HG03066 (cell line): ENCODE results near the gene KHDRBS1.
"Not testable (repeated sequence)": the region's sequence is repeated elsewhere in the genome, so short reads cannot be mapped to it uniquely, and the experiment has no call there.

ENCODE experiments used
- ATAC-seq: cut with Tn5 transposase; IDR thresholded peaks from one replicate; pipeline ENCODE4 v1.9.1; 2021; ENCODE audit warnings: low read depth; ENCODE audit not compliant: unreplicated experiment

KHDRBS1 gene

DNA sequence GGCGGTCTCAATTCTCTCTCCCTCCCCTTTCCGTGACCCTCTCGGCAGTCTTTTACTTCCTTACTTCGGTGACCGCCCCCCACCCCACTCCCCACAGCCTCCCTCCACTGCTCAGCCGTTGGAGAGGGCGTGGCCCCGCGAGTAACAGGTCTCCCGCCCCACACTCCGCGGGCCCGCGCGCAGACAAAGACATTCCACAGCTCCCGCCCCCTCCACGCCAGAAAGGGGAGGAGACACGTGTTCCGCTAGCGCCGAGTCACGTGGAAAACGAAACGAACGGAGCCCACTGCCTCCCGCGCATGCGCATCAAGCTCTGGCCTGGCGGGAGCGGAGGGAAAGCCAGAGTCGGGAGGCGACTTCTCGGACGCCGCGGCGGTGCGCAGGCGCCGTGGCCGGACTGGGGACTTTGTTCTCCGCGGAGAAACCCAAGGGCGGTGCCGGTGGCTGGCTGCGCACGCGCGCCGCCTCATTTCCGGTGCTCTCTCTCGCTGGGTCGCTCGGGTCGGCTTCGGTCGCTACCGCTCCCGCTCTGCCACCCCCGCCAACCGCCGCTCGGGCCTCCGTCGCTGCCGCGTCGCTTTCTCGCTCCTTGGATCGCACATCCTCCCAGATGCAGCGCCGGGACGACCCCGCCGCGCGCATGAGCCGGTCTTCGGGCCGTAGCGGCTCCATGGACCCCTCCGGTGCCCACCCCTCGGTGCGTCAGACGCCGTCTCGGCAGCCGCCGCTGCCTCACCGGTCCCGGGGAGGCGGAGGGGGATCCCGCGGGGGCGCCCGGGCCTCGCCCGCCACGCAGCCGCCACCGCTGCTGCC lies at the start of gene KHDRBS1:
KHDRBS1 (plus strand) TSS at position 483 of the 813 bp plus-strand sequence; CDS start at position 611, 128 bp downstream.
- peak; percentile 79 for ATAC-seq

DNA sequence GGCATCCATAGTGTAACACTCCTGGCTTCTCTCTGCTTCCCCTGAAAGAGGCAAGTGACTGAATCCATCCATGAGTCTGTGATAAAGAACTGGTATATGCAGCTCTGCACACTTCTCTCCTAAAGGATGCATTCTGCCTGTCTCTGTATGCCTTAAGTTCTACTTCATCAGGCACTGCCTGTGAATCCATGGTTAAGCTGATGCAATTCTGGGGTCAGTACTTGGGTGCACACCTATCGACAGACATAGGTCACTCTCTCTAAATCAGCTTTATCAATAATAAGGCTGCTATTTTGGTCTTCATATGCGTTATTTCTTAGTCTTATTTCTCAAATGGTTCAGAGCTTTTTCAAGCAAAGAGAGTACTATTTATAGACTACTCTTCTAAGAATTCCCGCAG lies 42.8 kb upstream of the KHDRBS1 start:
- ATAC-seq: no peak

DNA sequence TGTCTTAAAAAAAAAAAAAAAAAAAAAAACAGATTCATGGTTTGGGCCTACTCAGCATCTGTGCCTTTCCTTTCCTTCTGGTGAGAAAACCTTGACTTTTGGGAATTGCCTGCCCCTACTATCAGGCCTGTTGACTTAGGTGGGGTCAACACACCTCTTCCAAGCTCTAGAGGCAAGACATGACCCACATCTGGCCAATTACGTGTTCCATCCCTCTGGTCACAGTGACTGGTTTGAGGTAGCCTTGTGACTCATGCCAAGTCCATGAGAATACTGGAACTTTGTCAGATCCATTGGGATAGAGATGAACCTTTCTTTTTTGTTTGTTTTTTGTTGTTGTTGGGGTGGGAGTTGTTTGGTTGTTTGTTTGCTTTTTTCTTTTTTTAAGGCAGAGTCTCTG lies 37.3 kb upstream of the KHDRBS1 start:
- no peak for ATAC-seq

DNA sequence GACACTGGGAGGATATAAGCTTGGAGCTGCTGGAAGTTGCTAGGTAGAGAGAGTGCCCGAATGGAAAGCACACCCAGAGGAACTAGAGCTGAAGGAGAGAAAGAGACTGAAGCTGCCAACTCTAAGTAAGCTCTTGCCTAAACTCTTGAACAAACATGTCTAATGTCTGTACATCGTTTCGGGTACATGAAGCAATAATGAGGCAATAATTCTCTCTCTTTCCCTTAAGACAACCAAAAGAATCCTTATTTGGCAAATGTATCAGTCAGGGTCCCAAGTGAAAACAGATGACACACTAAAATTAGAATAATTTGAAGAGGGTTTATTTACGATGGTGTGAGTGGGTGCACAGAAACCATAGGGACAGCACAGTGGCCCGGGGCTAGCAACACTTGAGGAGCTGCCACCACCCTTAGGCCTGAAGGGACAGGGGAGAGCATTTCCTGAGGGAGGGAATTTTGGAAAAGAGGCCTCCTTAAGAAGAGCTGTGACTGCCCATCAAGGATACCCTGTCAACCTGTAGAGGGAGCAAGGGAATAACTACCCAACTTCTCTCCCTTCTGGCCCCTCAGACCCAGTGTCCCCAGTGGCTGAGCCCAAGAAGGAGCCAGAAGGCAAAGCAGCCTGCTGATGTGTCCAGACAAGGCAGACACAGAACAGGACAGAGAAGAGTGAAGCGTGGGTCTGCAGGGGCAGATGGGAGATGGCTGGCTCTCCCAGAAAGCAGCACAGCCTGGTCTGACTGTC lies 36.1 kb upstream of the KHDRBS1 start:
- no peak for ATAC-seq

DNA sequence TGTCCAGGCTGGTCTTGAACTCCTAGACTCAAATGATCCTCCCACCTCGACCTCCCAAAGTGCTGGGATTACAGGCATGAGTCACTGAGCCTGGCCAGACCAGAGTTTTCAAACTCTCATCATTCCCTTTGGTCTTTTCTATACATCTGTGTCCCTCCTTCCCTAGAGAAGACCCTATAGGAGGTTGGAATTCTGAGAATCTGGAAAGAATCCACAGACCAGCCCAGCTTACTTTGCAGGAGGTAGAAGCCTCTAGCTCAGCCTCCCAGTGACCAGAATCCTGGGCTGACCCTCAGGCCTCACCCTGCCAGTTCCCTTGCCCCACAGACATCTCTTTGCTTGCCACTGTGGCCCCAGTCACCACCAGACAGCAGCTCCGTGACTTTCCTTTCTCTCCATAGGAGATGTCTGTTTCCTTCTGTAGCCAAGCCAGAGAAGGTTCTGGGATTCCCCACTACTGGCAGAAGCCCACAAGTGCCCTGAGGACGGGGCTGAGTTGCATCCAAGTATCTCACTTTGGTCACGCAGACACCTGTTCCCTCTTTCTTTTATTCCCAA lies 34.7 kb upstream of the KHDRBS1 start:
- ATAC-seq: no peak

- no peak for ATAC-seq
These were observed 32.7 kb upstream of the KHDRBS1 start for GRCh38 chr1:31980835-31981455.

DNA sequence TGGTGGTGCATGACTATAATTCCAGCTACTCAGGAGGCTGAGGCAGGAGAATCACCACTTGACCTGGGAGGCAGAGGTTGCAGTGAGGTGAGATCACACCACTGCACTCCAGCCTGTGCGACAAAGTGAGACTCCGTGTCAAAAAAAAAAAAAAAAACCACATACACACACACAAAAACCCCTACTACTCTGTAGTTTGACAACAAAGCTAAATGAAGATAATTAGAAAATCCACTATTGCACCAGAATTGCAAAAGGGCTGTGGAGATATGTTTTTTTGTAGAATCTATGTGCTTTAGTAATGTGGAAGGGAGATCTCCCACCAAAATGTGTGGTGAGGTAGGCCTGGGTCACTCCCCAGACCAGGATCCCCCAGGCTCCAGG lies 32.2 kb upstream of the KHDRBS1 start:
- ATAC-seq: no peak

GRCh38 chr1:31981972-31982371 lies 31.7 kb upstream of the KHDRBS1 start:
- no peak for ATAC-seq

- no peak for ATAC-seq
These were observed 29.0 kb upstream of the KHDRBS1 start for GRCh38 chr1:31984419-31985347.

GRCh38 chr1:31985430-31985829 lies 28.2 kb upstream of the KHDRBS1 start:
- ATAC-seq: no peak

- no peak for ATAC-seq
These were observed 26.5 kb upstream of the KHDRBS1 start for GRCh38 chr1:31987135-31987619.

GRCh38 chr1:31989964-31990363 lies 23.7 kb upstream of the KHDRBS1 start:
- ATAC-seq: no peak

DNA sequence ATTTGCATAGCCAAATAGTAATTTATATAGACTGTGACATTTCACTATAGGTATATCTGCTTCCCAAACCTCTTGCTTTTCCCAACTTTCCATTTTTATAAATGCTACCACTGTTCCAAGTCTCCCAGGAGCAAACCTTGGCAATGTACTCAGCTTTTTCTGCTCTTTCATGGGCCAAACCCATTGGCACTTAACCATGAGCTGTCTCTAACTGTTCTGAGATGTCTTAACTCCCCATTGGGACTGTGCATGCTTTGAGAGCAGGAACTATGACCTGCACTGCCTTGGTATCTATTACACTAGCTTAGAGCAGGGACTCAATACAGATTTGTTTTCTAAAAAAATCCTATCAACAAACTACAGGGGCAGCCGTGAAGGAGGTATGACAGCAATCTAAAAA lies 22.5 kb upstream of the KHDRBS1 start:
- ATAC-seq: no peak

- no peak for ATAC-seq
These were observed 18.4 kb upstream of the KHDRBS1 start for GRCh38 chr1:31995263-31995662.

DNA sequence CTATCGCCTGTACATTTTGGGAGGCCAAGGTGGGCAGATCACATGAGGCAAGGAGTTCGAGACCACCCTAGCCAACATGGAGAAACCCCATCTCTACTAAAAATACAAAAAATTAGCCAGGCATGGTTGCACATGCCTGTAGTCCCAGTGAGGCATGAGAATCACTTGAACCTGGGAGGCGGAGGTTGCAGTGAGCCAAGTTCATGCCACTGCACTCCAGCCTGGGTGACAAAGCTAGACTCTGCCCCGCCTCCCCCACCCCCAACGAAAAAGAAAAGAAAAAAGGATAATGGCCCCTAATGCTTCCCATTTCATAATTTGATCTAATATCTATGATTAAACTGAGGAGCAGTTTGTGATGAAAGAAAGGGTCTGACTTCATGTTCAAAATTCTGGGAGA lies 17.5 kb upstream of the KHDRBS1 start:
- ATAC-seq: not testable (repeated sequence)

GRCh38 chr1:32001863-32002262 lies 11.8 kb upstream of the KHDRBS1 start:
- ATAC-seq: no peak

- not testable (repeated sequence) for ATAC-seq
These were observed 11.4 kb upstream of the KHDRBS1 start for GRCh38 chr1:32002285-32002684.

DNA sequence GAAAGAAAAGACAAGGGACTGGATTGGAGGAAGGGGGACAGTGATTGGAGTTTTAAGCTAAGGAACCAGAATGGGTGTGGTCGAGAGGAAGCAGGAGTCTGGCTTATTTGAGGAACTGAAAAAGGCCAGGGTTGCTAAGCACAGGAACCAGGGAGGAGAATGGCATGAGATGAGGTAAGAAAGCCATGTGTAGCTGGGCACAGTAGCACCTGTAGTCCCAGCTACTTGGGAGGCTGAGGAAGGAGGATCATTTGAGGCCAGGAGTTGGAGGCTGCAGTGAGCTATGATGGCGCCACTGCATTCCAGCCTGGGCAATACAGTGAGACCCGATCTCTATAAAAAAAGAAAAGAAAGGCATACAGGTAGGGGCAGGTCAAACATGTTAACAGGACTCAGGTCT lies 8.1 kb upstream of the KHDRBS1 start:
- ATAC-seq: no peak

DNA sequence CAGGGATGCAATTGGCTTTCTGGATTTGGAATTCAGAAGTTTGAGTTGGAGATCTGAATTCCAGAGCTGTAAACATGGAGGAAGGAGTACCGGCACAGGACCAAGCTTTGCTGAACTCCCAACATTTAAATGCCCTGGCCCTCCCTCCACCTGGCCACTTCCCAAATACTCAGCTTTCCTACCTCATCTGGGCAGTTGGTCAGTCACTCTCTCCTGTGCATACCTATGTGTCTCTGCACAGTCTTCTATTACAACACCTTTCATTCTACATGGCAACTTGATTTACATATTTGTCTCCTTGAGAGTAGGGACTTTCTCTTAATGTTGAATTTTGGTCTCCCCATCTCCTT lies 6.1 kb upstream of the KHDRBS1 start:
- ATAC-seq: no peak

DNA sequence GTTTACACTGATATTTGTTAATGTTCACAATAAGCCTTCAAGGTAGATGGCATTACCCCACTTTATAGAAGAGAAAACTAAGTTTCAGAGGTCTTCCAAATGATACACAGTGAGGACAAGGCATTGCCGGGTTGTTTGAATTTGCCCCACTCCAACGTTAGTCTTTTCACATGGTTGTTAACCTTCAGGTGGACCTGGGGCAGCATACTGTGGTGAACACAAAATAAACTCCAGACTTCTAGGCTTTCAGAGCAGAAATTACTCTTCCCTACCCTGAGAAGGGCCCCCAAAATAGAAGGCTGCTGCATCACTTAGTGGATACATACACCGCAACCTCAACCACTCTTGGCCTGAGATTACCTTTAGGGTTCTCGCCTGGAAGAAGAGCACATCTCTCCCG lies 3.4 kb upstream of the KHDRBS1 start:
- no peak for ATAC-seq
